GM12878 (cell line): ENCODE measurements around the gene PRRX2. TPM values are rescaled to one million over a fixed set of nuclear protein-coding genes. Genes with fewer than 3 reads are reported as not detected.

Source experiments
- ATAC-seq: fragments of 200-7000 bp; cut with Tn5 transposase; 3 replicates; pipeline ENCODE4 v1.9.1; 2020; ENCODE audit warnings: mild to moderate bottlenecking, moderate library complexity
- BruUV-seq: library from RNA; stranded (reverse); fragments of 400-500 nt; replicated peaks from 2 replicates; lab custom pipeline; 2021; lab: Mats Ljungman, UMichigan
- CTCF ChIA-PET: fragments of 300-600 bp; sonication (Branson Sonifier 250); formaldehyde crosslinking; extraction: SDS; loops from one replicate; lab custom pipeline; 2021; ENCODE audit warnings: inconsistent platforms; lab: Yijun Ruan, JAX
- POLR2A ChIA-PET: fragments of 350-600 bp; formaldehyde crosslinking; extraction: SDS; loops from one replicate; lab custom pipeline; 2021; ENCODE audit warnings: inconsistent platforms; lab: Charles Lee
- RAD21 ChIA-PET: fragments of 300-600 bp; sonication (Branson Sonifier 250); formaldehyde crosslinking; loops from one replicate; lab custom pipeline; 2023; ENCODE audit warnings: antibody characterized with exemption; ENCODE audit not compliant: unreplicated experiment; lab: Charles Lee
- SMC1A ChIA-PET: fragments of 300-600 bp; sonication (Branson Sonifier 250); formaldehyde crosslinking; loops from one replicate; lab custom pipeline; 2023; ENCODE audit not compliant: unreplicated experiment, uncharacterized antibody; lab: Charles Lee
- DNase-seq: peaks from one replicate; pipeline ENCODE4 v3.0.0-alpha.2; 2011; ENCODE audit warnings: low read depth, low spot score
- FAIRE-seq: peaks from 3 replicates; lab custom pipeline; 2011; peaks lifted over from hg19 to GRCh38; lab: Jason Lieb, UNC
- H2AFZ ChIP-seq: 2 replicates; pipeline ENCODE4 v1.6.0; 2011; ENCODE audit warnings: low read depth, low read length, control low read depth; ENCODE audit not compliant: control insufficient read depth
- H3K27ac ChIP-seq: 2 replicates; pipeline ENCODE4 v1.5.1; 2011; ENCODE audit warnings: control low read depth; ENCODE audit not compliant: control insufficient read depth, insufficient read depth
- H3K27me3 ChIP-seq, 2 experiments: replicated peaks in 1 of 2; 2 replicates each; pipeline versions ENCODE4 v1.6.0 to v1.6.1; 2011; ENCODE audit warnings: low read length in 1 of 2; ENCODE audit not compliant: control insufficient read depth in 2 of 2, insufficient read depth in 2 of 2
- H3K36me3 ChIP-seq, 2 experiments: 2 replicates each; pipeline ENCODE4 v1.5.1; 2011; ENCODE audit warnings: low read length in 1 of 2; ENCODE audit not compliant: control insufficient read depth in 2 of 2, insufficient read depth in 2 of 2
- H3K4me1 ChIP-seq: 2 replicates; pipeline ENCODE4 v1.6.1; 2011; ENCODE audit warnings: mild to moderate bottlenecking, low read length, moderate library complexity, mixed read lengths; ENCODE audit not compliant: control insufficient read depth, insufficient read depth
- H3K4me2 ChIP-seq: 2 replicates; pipeline ENCODE4 v1.6.0; 2011; ENCODE audit warnings: control low read depth; ENCODE audit not compliant: control insufficient read depth, insufficient read depth
- H3K4me3 ChIP-seq: fragments of 200-600 bp; sonication (generic); 2 replicates; pipeline ENCODE4 v1.5.1; 2016
- H3K79me2 ChIP-seq: 2 replicates; pipeline ENCODE4 v1.6.0; 2011; ENCODE audit warnings: low read length; ENCODE audit not compliant: control insufficient read depth, insufficient read depth
- H3K9ac ChIP-seq: 2 replicates; pipeline ENCODE4 v1.8.0; 2011; ENCODE audit warnings: low read length, control low read depth, mixed read lengths; ENCODE audit not compliant: control insufficient read depth, insufficient read depth
- H3K9me3 ChIP-seq: replicated peaks from 3 replicates; pipeline ENCODE4 v1.5.1; 2011; ENCODE audit warnings: mild to moderate bottlenecking, low read length; ENCODE audit not compliant: control insufficient read depth, insufficient read depth
- H4K20me1 ChIP-seq: 2 replicates; pipeline ENCODE4 v1.6.0; 2011; ENCODE audit not compliant: control insufficient read depth, insufficient read depth
- BACH1 ChIP-seq: fragments of 450-650 bp; IDR thresholded peaks from 2 replicates; pipeline ENCODE4 v1.6.1; 2017; ENCODE audit warnings: mild to moderate bottlenecking, borderline replicate concordance
- CUX1 ChIP-seq: IDR thresholded peaks from 2 replicates; pipeline ENCODE4 v1.6.1; 2012; ENCODE audit warnings: improper control_type of control experiment, low read depth, low read length; ENCODE audit not compliant: insufficient replicate concordance
- IKZF1 ChIP-seq: fragments of 450-650 bp; conservative IDR thresholded peaks from 2 replicates; pipeline ENCODE4 v1.6.1; 2017; ENCODE audit warnings: antibody characterized with exemption, mild to moderate bottlenecking
- MTA2 ChIP-seq: fragments of 450-650 bp; IDR thresholded peaks from 2 replicates; pipeline ENCODE4 v1.6.1; 2016; ENCODE audit warnings: low read depth, mild to moderate bottlenecking, moderate library complexity
- RAD51 ChIP-seq: fragments of 450-650 bp; IDR thresholded peaks from 2 replicates; pipeline ENCODE4 v1.6.1; 2016; ENCODE audit warnings: moderate library complexity, mild to moderate bottlenecking, inconsistent platforms
- SMC3 ChIP-seq: IDR thresholded peaks from 2 replicates; pipeline ENCODE4 v1.6.1; 2011; ENCODE audit warnings: low read length, improper control_type of control experiment, borderline replicate concordance
- WGBS: methylation state at CpG from one replicate; pipeline ENCODE4 v1.1.6; 2016; ENCODE audit warnings: low lambda C conversion rate; ENCODE audit not compliant: insufficient replicate concordance, insufficient coverage; ENCODE audit errors: missing lambda C conversion rate; 5-methylcytosine and 5-hydroxymethylcytosine counted together
- in situ Hi-C: fragments of 300-500 bp; cut with MboI; formaldehyde crosslinking; loops from 9 replicates; pipeline ENCODE4 v1.14.3; 2018; ENCODE audit warnings: mixed read lengths
- intact Hi-C: fragments of 100-400 bp; cut with micrococcal nuclease; formaldehyde crosslinking; loops from one replicate; pipeline ENCODE4 v1.14.2; 2022; ENCODE audit not compliant: unreplicated experiment
- polyA plus RNA-seq, 11 experiments: library from polyadenylated mRNA; depleted of rRNA in 4 of 11; unstranded in 6 of 11; stranded (reverse) in 5 of 11; fragments of >200 nt; fragmentation: Nextera tagmentation in 4 of 11; fragmentation: Illumina TruSeq in 1 of 11; extraction: Ambion mirVana in 4 of 11; extraction: Trizol in 1 of 11; gene quantifications; 1 replicate in 1 of 11; 2 replicates in 10 of 11; pipeline versions ENCODE4 v1.2.1 to v1.2.3, GENCODE V29; 2011 to 2016; ENCODE audit warnings: inconsistent platforms in 2 of 11, missing spikeins in 2 of 11, low read depth in 1 of 11
- total RNA-seq, 4 experiments: library from RNA; depleted of rRNA in 3 of 4; stranded (reverse); fragments of >200 nt in 3 of 4; fragmentation: Illumina TruSeq in 1 of 4; extraction: Trizol in 1 of 4; gene quantifications; 2 replicates each; pipeline versions ENCODE4 v1.2.1 to v1.2.3, GENCODE V29; 2013 to 2021

The PRRX2 gene
- total and polyA plus RNA-seq, 10 of the 15 experiments (the other 5 are each of a cell fraction or from before 2014, with no cell fraction given) = not detected

- Histone ChIP-seq H3K79me2 (no peaks in the 10 kb centered on the region), H3K36me3 (no peaks in the 10 kb centered on the region), H3K27ac (no peak overlapping the region), H2AFZ (no peak overlapping the region), H3K4me3 (no peak overlapping the region), H3K4me2 (no peak overlapping the region), H3K4me1 (peaks cover 6% of the 10 kb centered on the region), H3K9ac (no peak overlapping the region), H3K9me3 (no peaks in the 10 kb centered on the region; the same call in 2 of the 3 replicates), H4K20me1 (no peaks in the 10 kb centered on the region), H3K27me3 (no peaks in the 10 kb centered on the region)
- ChIA-PET CTCF (interaction anchor here (1.0 to 4.3 kb wide), 4 partner anchors 12 to 496 kb away, joined by 3 to 45 read pairs (median 6); no protein-coding TSS in a partner anchor), SMC1A (interaction anchor here (1.9 kb wide), 1 partner anchor 47 kb away, joined by 8 read pairs; no protein-coding TSS in a partner anchor), RAD21 (interaction anchor here (1.5 kb wide), 1 partner anchor 12 kb away, joined by 6 read pairs; no protein-coding TSS in a partner anchor), POLR2A (no interaction called here)
- intact Hi-C loops = no loop called here
- in situ Hi-C loops = loop anchor here (5.0 kb wide), 1 partner anchor 43 kb away; no protein-coding TSS in a partner anchor
- TF ChIP-seq IKZF1 (no peak), BACH1 (no peak), RAD51 (no peak), SMC3 (no peak), CUX1 (no peak), MTA2 (no peak)
- FAIRE-seq (no peak), ATAC-seq (no peak), DNase-seq (no peak)
- no TSS peak for BruUV-seq
- 54% methylated on average over 16 of the region's 16 CpGs for WGBS
These were observed 74.0 kb downstream of the PRRX2 start for GRCh38 chr9:129739432-129739831.
